ENCODE results near the gene NUP93. TPM values are rescaled to one million over a fixed set of nuclear protein-coding genes. Genes with fewer than 3 reads are reported as not detected.

NUP93 gene
- total RNA-seq, 2 donors from 2014 or later = 146 to 149 TPM

DNA sequence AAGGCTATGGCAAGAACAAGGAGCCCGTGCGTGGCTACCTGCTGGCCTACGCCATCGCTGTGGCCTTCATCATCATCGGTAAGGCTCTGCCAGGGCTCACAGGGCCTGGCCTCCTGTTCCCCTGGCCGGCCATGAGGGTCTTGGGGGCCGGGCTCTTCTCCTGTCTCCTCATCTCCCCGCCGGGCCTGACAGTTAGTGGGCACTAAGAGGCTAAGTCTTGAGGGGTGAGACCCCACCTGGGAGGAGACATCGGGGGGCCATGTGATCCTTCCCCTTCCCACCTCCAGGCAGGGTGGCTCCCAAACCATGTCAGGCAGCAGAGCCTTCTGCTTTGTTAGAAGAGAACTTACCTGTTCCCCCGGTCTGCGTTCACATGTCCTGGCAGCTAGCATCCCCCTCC lies 150.2 kb downstream of the NUP93 start:
- WGBS, 2 experiments (ENCODE audit: insufficient coverage in 1 of 2, insufficient read length in 1 of 2) = 94 to 95% methylated on average over 5 to 12 of the region's 12 CpGs
- no peak overlapping the region for H3K4me3 Mint-ChIP-seq
- H3K4me1 ChIP-seq (ENCODE audit: control insufficient read depth, insufficient read depth, low read length) = no peaks in the 10 kb centered on the region
- no peak overlapping the region for H3K4me3 ChIP-seq (ENCODE audit: low read length)
- H3K27ac Mint-ChIP-seq = no peak overlapping the region
- H3K27ac ChIP-seq (ENCODE audit: low read depth, low read length) = no peak overlapping the region
- no peaks in the 10 kb centered on the region for H3K36me3 ChIP-seq (ENCODE audit: control insufficient read depth, insufficient read depth, low read length)
- H3K36me3 Mint-ChIP-seq (ENCODE audit: low read depth) = no peaks in the 10 kb centered on the region
- no peaks in the 10 kb centered on the region for H3K9me3 ChIP-seq (ENCODE audit: control insufficient read depth, low read length)
- TF ChIP-seq, protein P1, sequence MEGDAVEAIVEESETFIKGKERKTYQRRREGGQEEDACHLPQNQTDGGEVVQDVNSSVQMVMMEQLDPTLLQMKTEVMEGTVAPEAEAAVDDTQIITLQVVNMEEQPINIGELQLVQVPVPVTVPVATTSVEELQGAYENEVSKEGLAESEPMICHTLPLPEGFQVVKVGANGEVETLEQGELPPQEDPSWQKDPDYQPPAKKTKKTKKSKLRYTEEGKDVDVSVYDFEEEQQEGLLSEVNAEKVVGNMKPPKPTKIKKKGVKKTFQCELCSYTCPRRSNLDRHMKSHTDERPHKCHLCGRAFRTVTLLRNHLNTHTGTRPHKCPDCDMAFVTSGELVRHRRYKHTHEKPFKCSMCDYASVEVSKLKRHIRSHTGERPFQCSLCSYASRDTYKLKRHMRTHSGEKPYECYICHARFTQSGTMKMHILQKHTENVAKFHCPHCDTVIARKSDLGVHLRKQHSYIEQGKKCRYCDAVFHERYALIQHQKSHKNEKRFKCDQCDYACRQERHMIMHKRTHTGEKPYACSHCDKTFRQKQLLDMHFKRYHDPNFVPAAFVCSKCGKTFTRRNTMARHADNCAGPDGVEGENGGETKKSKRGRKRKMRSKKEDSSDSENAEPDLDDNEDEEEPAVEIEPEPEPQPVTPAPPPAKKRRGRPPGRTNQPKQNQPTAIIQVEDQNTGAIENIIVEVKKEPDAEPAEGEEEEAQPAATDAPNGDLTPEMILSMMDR (conservative IDR thresholded peaks at IDR 0.05) = no peak
- H3K27me3 ChIP-seq (ENCODE audit: control insufficient read depth, insufficient read depth, low read length, poor library complexity, severe bottlenecking) = no peaks in the 10 kb centered on the region
- no peak for DNase-seq
- H3K27me3 Mint-ChIP-seq (ENCODE audit: insufficient read depth) = peaks cover 2% of the 10 kb centered on the region
- no peaks in the 10 kb centered on the region for H3K4me1 Mint-ChIP-seq
- H3K9ac ChIP-seq (ENCODE audit: extremely low read depth, low read length, poor library complexity, severe bottlenecking) = no peak overlapping the region
- H3K9me3 Mint-ChIP-seq = peaks cover 7% of the 10 kb centered on the region

DNA sequence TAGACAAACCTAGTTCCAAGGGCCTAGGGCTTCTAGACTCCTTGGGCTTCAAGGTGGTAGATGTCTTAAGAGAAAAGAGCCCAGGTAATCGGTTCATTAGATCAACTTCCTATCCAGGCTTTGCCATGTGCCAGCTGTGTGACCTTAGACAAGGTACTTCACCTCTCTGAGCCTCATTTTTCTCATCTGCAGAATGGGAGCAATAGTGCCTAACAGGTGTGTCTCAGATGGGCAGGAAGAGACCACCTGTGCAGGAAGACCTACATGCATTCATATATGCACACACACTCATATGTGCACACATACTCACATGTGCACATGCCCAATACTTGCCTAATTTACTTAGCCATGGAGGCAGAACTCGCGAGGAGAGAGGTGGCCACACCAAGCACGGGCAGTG lies 150.8 kb downstream of the NUP93 start:
- Histone ChIP-seq H3K9me3 (ENCODE audit: control insufficient read depth, low read length) (no peaks in the 10 kb centered on the region), H3K27ac (ENCODE audit: low read depth, low read length) (no peak overlapping the region), H3K36me3 (ENCODE audit: control insufficient read depth, insufficient read depth, low read length) (no peaks in the 10 kb centered on the region), H3K9ac (ENCODE audit: extremely low read depth, low read length, poor library complexity, severe bottlenecking) (no peak overlapping the region), H3K4me3 (ENCODE audit: low read length) (no peak overlapping the region), H3K4me1 (ENCODE audit: control insufficient read depth, insufficient read depth, low read length) (no peaks in the 10 kb centered on the region), H3K27me3 (ENCODE audit: control insufficient read depth, insufficient read depth, low read length, poor library complexity, severe bottlenecking) (no peaks in the 10 kb centered on the region)
- TF ChIP-seq, protein P1 (conservative IDR thresholded peaks at IDR 0.05) = no peak
- Mint-ChIP-seq H3K27me3 (ENCODE audit: insufficient read depth) (peaks cover 2% of the 10 kb centered on the region), H3K4me3 (no peak overlapping the region), H3K9me3 (peaks cover 12% of the 10 kb centered on the region), H3K4me1 (no peaks in the 10 kb centered on the region), H3K27ac (no peak overlapping the region), H3K36me3 (ENCODE audit: low read depth) (no peaks in the 10 kb centered on the region)
- 70 to 99% methylated on average over 3 to 4 of the region's 4 CpGs for WGBS, 2 experiments (ENCODE audit: insufficient coverage in 1 of 2, insufficient read length in 1 of 2)
- DNase-seq = no peak

DNA sequence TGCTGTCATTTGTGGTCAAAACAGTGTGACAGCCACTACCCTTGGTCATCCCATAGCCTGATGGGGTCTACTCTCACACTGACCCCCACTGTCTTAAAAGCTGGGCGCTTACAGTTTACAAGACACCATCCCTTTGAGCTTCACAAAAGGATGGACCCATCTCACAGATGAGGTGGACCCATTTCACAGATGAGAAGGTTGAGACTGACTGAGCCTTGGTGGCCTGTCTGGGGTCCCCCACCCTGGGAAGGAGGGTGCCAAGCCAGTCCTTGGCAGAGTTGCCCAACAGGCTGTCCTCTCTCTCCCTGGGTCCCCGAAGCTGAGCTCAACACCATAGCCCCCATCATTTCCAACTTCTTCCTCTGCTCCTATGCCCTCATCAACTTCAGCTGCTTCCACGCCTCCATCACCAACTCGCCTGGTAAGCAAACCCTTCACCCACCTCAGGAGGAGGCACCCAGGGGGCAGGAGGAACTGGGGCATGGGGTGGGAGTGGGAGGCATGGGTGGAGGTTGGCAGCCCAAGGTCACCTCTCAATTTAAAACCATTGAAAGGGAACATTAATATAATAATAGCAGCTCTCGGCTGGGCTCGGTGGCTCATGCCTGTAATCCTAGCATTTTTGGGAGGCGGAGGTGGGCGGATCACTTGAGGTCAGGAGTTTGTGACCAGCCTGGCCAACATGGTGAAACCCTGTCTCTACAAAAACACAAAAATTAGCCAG lies 152.3 kb downstream of the NUP93 start:
- Mint-ChIP-seq H3K36me3 (ENCODE audit: low read depth) (no peaks in the 10 kb centered on the region), H3K27me3 (ENCODE audit: insufficient read depth) (peaks cover 2% of the 10 kb centered on the region), H3K27ac (no peak overlapping the region), H3K4me3 (no peak overlapping the region), H3K4me1 (no peaks in the 10 kb centered on the region), H3K9me3 (peaks cover 15% of the 10 kb centered on the region)
- no peaks in the 10 kb centered on the region for H3K27me3 ChIP-seq (ENCODE audit: control insufficient read depth, insufficient read depth, low read length, poor library complexity, severe bottlenecking)
- no peaks in the 10 kb centered on the region for H3K4me1 ChIP-seq (ENCODE audit: control insufficient read depth, insufficient read depth, low read length)
- no peaks in the 10 kb centered on the region for H3K36me3 ChIP-seq (ENCODE audit: control insufficient read depth, insufficient read depth, low read length)
- no peak overlapping the region for H3K27ac ChIP-seq (ENCODE audit: low read depth, low read length)
- no peak overlapping the region for H3K4me3 ChIP-seq (ENCODE audit: low read length)
- H3K9ac ChIP-seq (ENCODE audit: extremely low read depth, low read length, poor library complexity, severe bottlenecking) = no peak overlapping the region
- WGBS, 2 experiments (ENCODE audit: insufficient coverage in 1 of 2, insufficient read length in 1 of 2) = 82 to 93% methylated on average over 5 to 8 of the region's 8 CpGs
- no peaks in the 10 kb centered on the region for H3K9me3 ChIP-seq (ENCODE audit: control insufficient read depth, low read length)
- TF ChIP-seq, protein P1 (conservative IDR thresholded peaks at IDR 0.05) = no peak
- no peak for DNase-seq
